ENCODE results near the gene EFNA5. TPM values are rescaled to one million over a fixed set of nuclear protein-coding genes. Genes with fewer than 3 reads are reported as not detected.

Gene EFNA5
- polyA plus RNA-seq, 1 donor from 2014 or later, result 4.2 TPM

DNA sequence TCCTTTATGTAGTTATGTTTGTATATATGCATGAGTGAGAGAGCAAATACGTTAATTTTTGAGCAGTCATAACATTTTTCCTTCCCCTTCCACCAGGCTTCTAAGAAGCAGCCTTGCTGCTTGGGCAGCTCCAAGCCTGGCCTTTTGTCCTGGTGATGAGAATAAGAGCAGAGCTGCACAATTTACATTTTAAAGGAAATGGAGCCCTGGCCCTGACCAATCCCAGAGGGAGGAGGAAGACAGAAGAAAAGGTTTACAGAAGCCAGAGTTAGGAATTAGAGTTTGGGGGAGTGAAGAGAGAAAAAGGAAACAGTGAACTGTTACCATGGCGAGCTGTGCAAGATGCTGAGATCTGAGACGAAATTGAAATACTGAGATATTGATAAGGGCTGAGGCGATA, 25.3 kb upstream of the EFNA5 start:
- no peak overlapping the region for H3K4me3 ChIP-seq (ENCODE audit: low read length)

GRCh38 chr5:107687937-107688336, 17.2 kb upstream of the EFNA5 start:
- Histone ChIP-seq H3K79me2 (replicated peaks; ENCODE audit: insufficient read depth, low read length) (no peaks in the 10 kb centered on the region), H2AFZ (ENCODE audit: low read depth, low read length) (no peak overlapping the region), H3K36me3 (ENCODE audit: insufficient read depth, low read length) (no peaks in the 10 kb centered on the region), H4K20me1 (ENCODE audit: insufficient read depth) (no peaks in the 10 kb centered on the region), H3K4me3 (ENCODE audit: low read length) (no peak overlapping the region), H3K4me2 (ENCODE audit: low read length) (no peak overlapping the region), H3F3A (ENCODE audit: insufficient read depth, low read length, poor library complexity, severe bottlenecking) (no peaks in the 10 kb centered on the region), H3K9me3 (ENCODE audit: low read length) (peaks cover 3% of the 10 kb centered on the region), H3K9me2 (ENCODE audit: insufficient read depth, low read length) (no peaks in the 10 kb centered on the region), H3K9ac (ENCODE audit: low read length) (no peak overlapping the region), H3K27ac (ENCODE audit: low read length) (no peak overlapping the region), H3K27me3 (ENCODE audit: insufficient read depth, low read depth, low read length) (no peaks in the 10 kb centered on the region)
- TF ChIP-seq EZH2 (IDR thresholded peaks at IDR 0.05; ENCODE audit: borderline replicate concordance, insufficient read depth, low read length, poor library complexity, severe bottlenecking) (no peak), RAD21 (conservative IDR thresholded peaks at IDR 0.05) (no peak), SMC3 (conservative IDR thresholded peaks at IDR 0.05; ENCODE audit: poor library complexity) (no peak), POLR2AphosphoS5 (IDR thresholded peaks at IDR 0.05) (no peak), MXI1 (conservative IDR thresholded peaks at IDR 0.05; ENCODE audit: poor library complexity, severe bottlenecking) (no peak), TAF1 (IDR thresholded peaks at IDR 0.05; ENCODE audit: low read depth) (no peak), EP300 (conservative IDR thresholded peaks at IDR 0.05; ENCODE audit: poor library complexity, severe bottlenecking) (no peak)
- TF ChIP-seq, protein P1, sequence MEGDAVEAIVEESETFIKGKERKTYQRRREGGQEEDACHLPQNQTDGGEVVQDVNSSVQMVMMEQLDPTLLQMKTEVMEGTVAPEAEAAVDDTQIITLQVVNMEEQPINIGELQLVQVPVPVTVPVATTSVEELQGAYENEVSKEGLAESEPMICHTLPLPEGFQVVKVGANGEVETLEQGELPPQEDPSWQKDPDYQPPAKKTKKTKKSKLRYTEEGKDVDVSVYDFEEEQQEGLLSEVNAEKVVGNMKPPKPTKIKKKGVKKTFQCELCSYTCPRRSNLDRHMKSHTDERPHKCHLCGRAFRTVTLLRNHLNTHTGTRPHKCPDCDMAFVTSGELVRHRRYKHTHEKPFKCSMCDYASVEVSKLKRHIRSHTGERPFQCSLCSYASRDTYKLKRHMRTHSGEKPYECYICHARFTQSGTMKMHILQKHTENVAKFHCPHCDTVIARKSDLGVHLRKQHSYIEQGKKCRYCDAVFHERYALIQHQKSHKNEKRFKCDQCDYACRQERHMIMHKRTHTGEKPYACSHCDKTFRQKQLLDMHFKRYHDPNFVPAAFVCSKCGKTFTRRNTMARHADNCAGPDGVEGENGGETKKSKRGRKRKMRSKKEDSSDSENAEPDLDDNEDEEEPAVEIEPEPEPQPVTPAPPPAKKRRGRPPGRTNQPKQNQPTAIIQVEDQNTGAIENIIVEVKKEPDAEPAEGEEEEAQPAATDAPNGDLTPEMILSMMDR (IDR thresholded peaks at IDR 0.05; ENCODE audit: poor library complexity, severe bottlenecking), result no peak

More for the DNA sequence above, 25.3 kb upstream of the EFNA5 start:
- H3K9me2 ChIP-seq (ENCODE audit: insufficient read depth, low read length), result no peaks in the 10 kb centered on the region
- no peaks in the 10 kb centered on the region for H3K9me3 ChIP-seq (ENCODE audit: low read length)
- no peak for TF ChIP-seq POLR2AphosphoS5 (IDR thresholded peaks at IDR 0.05)
- TF ChIP-seq EZH2 (IDR thresholded peaks at IDR 0.05; ENCODE audit: borderline replicate concordance, insufficient read depth, low read length, poor library complexity, severe bottlenecking), result no peak
- TF ChIP-seq EP300 (conservative IDR thresholded peaks at IDR 0.05; ENCODE audit: poor library complexity, severe bottlenecking), result no peak
- TF ChIP-seq, protein P1 (IDR thresholded peaks at IDR 0.05; ENCODE audit: poor library complexity, severe bottlenecking), result no peak
- TF ChIP-seq MXI1 (conservative IDR thresholded peaks at IDR 0.05; ENCODE audit: poor library complexity, severe bottlenecking), result no peak
- no peak for TF ChIP-seq RAD21 (conservative IDR thresholded peaks at IDR 0.05)
- TF ChIP-seq REST (IDR thresholded peaks at IDR 0.05; ENCODE audit: borderline replicate concordance), result no peak
- no peak for TF ChIP-seq TAF1 (IDR thresholded peaks at IDR 0.05; ENCODE audit: low read depth)
- no peak for TF ChIP-seq SMC3 (conservative IDR thresholded peaks at IDR 0.05; ENCODE audit: poor library complexity)
- H4K20me1 ChIP-seq (ENCODE audit: insufficient read depth), result no peaks in the 10 kb centered on the region
- H2AFZ ChIP-seq (ENCODE audit: low read depth, low read length), result no peak overlapping the region
- H3K36me3 ChIP-seq (ENCODE audit: insufficient read depth, low read length), result no peaks in the 10 kb centered on the region
- H3K79me2 ChIP-seq (replicated peaks; ENCODE audit: insufficient read depth, low read length), result no peaks in the 10 kb centered on the region
- H3K9ac ChIP-seq (ENCODE audit: low read length), result no peak overlapping the region
- no peaks in the 10 kb centered on the region for H3K27me3 ChIP-seq (ENCODE audit: insufficient read depth, low read depth, low read length)
- H3K27ac ChIP-seq (ENCODE audit: low read length), result no peak overlapping the region
- H3K4me2 ChIP-seq (ENCODE audit: low read length), result no peak overlapping the region
- H3F3A ChIP-seq (ENCODE audit: insufficient read depth, low read length, poor library complexity, severe bottlenecking), result no peaks in the 10 kb centered on the region

All from neural cell (in vitro differentiated cells).